Measurements from ENCODE around the gene PGAM2. TPM values are rescaled to one million over a fixed set of nuclear protein-coding genes. Genes with fewer than 3 reads are reported as not detected.

PGAM2 gene
- total and polyA plus RNA-seq, 2 of the 13 experiments (the other 11 are each of a cell fraction or from before 2014, with no cell fraction given), result 0.22 TPM; not detected in 1

- TF ChIP-seq, protein P1, sequence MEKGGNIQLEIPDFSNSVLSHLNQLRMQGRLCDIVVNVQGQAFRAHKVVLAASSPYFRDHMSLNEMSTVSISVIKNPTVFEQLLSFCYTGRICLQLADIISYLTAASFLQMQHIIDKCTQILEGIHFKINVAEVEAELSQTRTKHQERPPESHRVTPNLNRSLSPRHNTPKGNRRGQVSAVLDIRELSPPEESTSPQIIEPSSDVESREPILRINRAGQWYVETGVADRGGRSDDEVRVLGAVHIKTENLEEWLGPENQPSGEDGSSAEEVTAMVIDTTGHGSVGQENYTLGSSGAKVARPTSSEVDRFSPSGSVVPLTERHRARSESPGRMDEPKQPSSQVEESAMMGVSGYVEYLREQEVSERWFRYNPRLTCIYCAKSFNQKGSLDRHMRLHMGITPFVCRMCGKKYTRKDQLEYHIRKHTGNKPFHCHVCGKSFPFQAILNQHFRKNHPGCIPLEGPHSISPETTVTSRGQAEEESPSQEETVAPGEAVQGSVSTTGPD (CRISPR knock-in tag; IDR thresholded peaks at IDR 0.05), result no peak
- TF ChIP-seq AGO2 (optimal IDR thresholded peaks at IDR 0.05; ENCODE audit: low read depth, low read length), result peak; percentile 23
- TF ChIP-seq NR1H2 (CRISPR knock-in tag; IDR thresholded peaks at IDR 0.05; ENCODE audit: borderline replicate concordance, low read depth), result no peak
- no peak for TF ChIP-seq ZNF513 (CRISPR knock-in tag; conservative IDR thresholded peaks at IDR 0.05)
- TF ChIP-seq RBAK (CRISPR knock-in tag; IDR thresholded peaks at IDR 0.05), result no peak
- no peak for TF ChIP-seq SP5 (CRISPR knock-in tag; IDR thresholded peaks at IDR 0.05; ENCODE audit: borderline replicate concordance, low read depth)
- TF ChIP-seq DPF2 (CRISPR knock-in tag; IDR thresholded peaks at IDR 0.05; ENCODE audit: borderline replicate concordance, low read depth), result no peak
- no peak for TF ChIP-seq THYN1 (CRISPR knock-in tag; IDR thresholded peaks at IDR 0.05; ENCODE audit: borderline replicate concordance, low read depth)
- TF ChIP-seq ZNF225 (CRISPR knock-in tag; IDR thresholded peaks at IDR 0.05), result no peak
- TF ChIP-seq ZBTB42 (CRISPR knock-in tag; IDR thresholded peaks at IDR 0.05), result no peak
- 0 out of 2 replicates have a peak, but pooled peaks have one; percentile 5 for TF ChIP-seq ZNF331 (CRISPR knock-in tag; IDR thresholded peaks at IDR 0.05)
- peak; percentile 74; the same call in 1 of the 2 replicates for TF ChIP-seq ZBTB7B (CRISPR knock-in tag; IDR thresholded peaks at IDR 0.05)
- TF ChIP-seq SIX4 (CRISPR knock-in tag; IDR thresholded peaks at IDR 0.05), result no peak
- no peak for TF ChIP-seq ZBTB20 (CRISPR knock-in tag; IDR thresholded peaks at IDR 0.05; ENCODE audit: borderline replicate concordance, low read depth)
- no peak for TF ChIP-seq TCF7L2 (IDR thresholded peaks at IDR 0.05; ENCODE audit: low read depth, low read length)
- no peak for TF ChIP-seq MNT (IDR thresholded peaks at IDR 0.05)
- TF ChIP-seq ZNF678 (CRISPR knock-in tag; IDR thresholded peaks at IDR 0.05), result no peak
- no peak for TF ChIP-seq KAT7 (CRISPR knock-in tag; IDR thresholded peaks at IDR 0.05; ENCODE audit: borderline replicate concordance)
- no peak for TF ChIP-seq ZNF605 (CRISPR knock-in tag; IDR thresholded peaks at IDR 0.05)
- peak; percentile 0; the same call in 1 of the 2 replicates for TF ChIP-seq THAP11 (CRISPR knock-in tag; IDR thresholded peaks at IDR 0.05)
- 0 out of 2 replicates have a peak, but pooled peaks have one; percentile 19 for TF ChIP-seq ZNF614 (CRISPR knock-in tag; IDR thresholded peaks at IDR 0.05; ENCODE audit: borderline replicate concordance)
- no peak for TF ChIP-seq NRL (CRISPR knock-in tag; IDR thresholded peaks at IDR 0.05; ENCODE audit: borderline replicate concordance)
- no peak for TF ChIP-seq MXD1 (CRISPR knock-in tag; IDR thresholded peaks at IDR 0.05)
- no peak for TF ChIP-seq ZNF674 (CRISPR knock-in tag; IDR thresholded peaks at IDR 0.05; ENCODE audit: low read depth)
- TF ChIP-seq YY1 (IDR thresholded peaks at IDR 0.05; ENCODE audit: insufficient read depth, insufficient replicate concordance, low read depth, low read length), result peak; percentile 10
- no peak for TF ChIP-seq MBD4 (IDR thresholded peaks at IDR 0.05; ENCODE audit: borderline replicate concordance, low read length)
These were observed 7.2 kb upstream of the PGAM2 start (continued) for GRCh38 chr7:44072364-44073231.

All from HepG2 (cell line).